Endothelial cell of umbilical vein (primary cell): ENCODE data around the gene SEMA4D. TPM values are rescaled to one million over a fixed set of nuclear protein-coding genes. Genes with fewer than 3 reads are reported as not detected.

Experiments used
- BruUV-seq: library from RNA; stranded (reverse); fragments of 400-500 nt; replicated peaks from 2 replicates; lab custom pipeline; 2021; lab: Mats Ljungman, UMichigan
- CTCF ChIA-PET: fragments of 300-600, 350-600 bp; sonication (Branson Sonifier 250); formaldehyde crosslinking; loops from one replicate; lab custom pipeline; 2021; ENCODE audit warnings: antibody characterized with exemption, inconsistent platforms; lab: Charles Lee
- POLR2A ChIA-PET: fragments of 300-600, 350-600 bp; sonication (Branson Sonifier 250); formaldehyde crosslinking; loops from one replicate; lab custom pipeline; 2021; ENCODE audit warnings: antibody characterized with exemption, inconsistent platforms; lab: Charles Lee
- DNase-seq: peaks from one replicate; pipeline ENCODE4 v3.0.0-alpha.2; 2011; ENCODE audit warnings: low read depth, low spot score
- FAIRE-seq: peaks from 2 replicates; lab custom pipeline; 2011; peaks lifted over from hg19 to GRCh38; lab: Jason Lieb, UNC
- H2AFZ ChIP-seq: 2 replicates; pipeline ENCODE4 v1.6.0; 2012; ENCODE audit warnings: low read depth, low read length, control low read depth, inconsistent platforms
- H3K27ac ChIP-seq: 2 replicates; pipeline ENCODE4 v1.5.1; 2011; ENCODE audit warnings: low read depth, mild to moderate bottlenecking, control low read depth, low read length, moderate library complexity; ENCODE audit not compliant: insufficient read depth
- H3K27me3 ChIP-seq, 2 experiments: 2 replicates each; pipeline versions ENCODE4 v1.6.0 to v1.6.1; 2011; ENCODE audit warnings: low read length in 2 of 2, mixed read lengths in 1 of 2; ENCODE audit not compliant: control insufficient read depth in 2 of 2, insufficient read depth in 2 of 2
- H3K36me3 ChIP-seq, 2 experiments: 2 replicates in 1 of 2; 3 replicates in 1 of 2; pipeline ENCODE4 v1.5.1; 2011; ENCODE audit warnings: low read length in 2 of 2, mild to moderate bottlenecking in 1 of 2, moderate library complexity in 1 of 2; ENCODE audit not compliant: control insufficient read depth in 2 of 2, insufficient read depth in 2 of 2; ENCODE audit errors: extremely low read depth in 1 of 2
- H3K4me1 ChIP-seq: 3 replicates; pipeline ENCODE4 v1.5.1; 2011; ENCODE audit warnings: mild to moderate bottlenecking, low read length; ENCODE audit not compliant: control insufficient read depth, insufficient read depth; ENCODE audit errors: extremely low read depth
- H3K4me2 ChIP-seq: 2 replicates; pipeline ENCODE4 v1.6.1; 2011; ENCODE audit warnings: low read length, control low read depth, mixed read lengths; ENCODE audit not compliant: insufficient read depth
- H3K4me3 ChIP-seq, 3 experiments: fragments of 200-600 bp in 1 of 3; sonication (generic), shearing (Covaris generic) in 1 of 3; replicated peaks in 1 of 3; 2 replicates each; pipeline ENCODE4 v1.5.1; 2011 to 2016; ENCODE audit warnings: control low read depth in 3 of 3, low read length in 3 of 3, mild to moderate bottlenecking in 2 of 3, inconsistent platforms in 1 of 3, low read depth in 1 of 3, moderate library complexity in 1 of 3; ENCODE audit not compliant: insufficient read depth in 1 of 3
- H3K79me2 ChIP-seq: 2 replicates; pipeline ENCODE4 v1.6.0; 2012; ENCODE audit warnings: low read length, inconsistent platforms; ENCODE audit not compliant: control insufficient read depth, insufficient read depth
- H3K9ac ChIP-seq: replicated peaks from 2 replicates; pipeline ENCODE3; 2011; ENCODE audit warnings: low read length, control low read depth; ENCODE audit not compliant: insufficient read depth; ENCODE audit errors: extremely low read depth
- H3K9me1 ChIP-seq: replicated peaks from 3 replicates; pipeline ENCODE4 v1.6.0; 2011; ENCODE audit warnings: mild to moderate bottlenecking, low read length; ENCODE audit not compliant: control insufficient read depth, insufficient read depth; ENCODE audit errors: extremely low read depth
- H3K9me3 ChIP-seq: replicated peaks from 2 replicates; pipeline ENCODE4 v1.5.1; 2012; ENCODE audit warnings: low read length, inconsistent platforms; ENCODE audit not compliant: control insufficient read depth, insufficient read depth
- H4K20me1 ChIP-seq: replicated peaks from 2 replicates; pipeline ENCODE3; 2011; ENCODE audit warnings: mild to moderate bottlenecking, low read length; ENCODE audit not compliant: control insufficient read depth, insufficient read depth; ENCODE audit errors: extremely low read depth
- EZH2 ChIP-seq: IDR thresholded peaks from 2 replicates; pipeline ENCODE4 v1.6.1; 2012; ENCODE audit warnings: borderline replicate concordance, low read depth, mild to moderate bottlenecking, moderate library complexity, low read length, inconsistent platforms; ENCODE audit not compliant: severe bottlenecking
- FOS ChIP-seq: IDR thresholded peaks from 2 replicates; pipeline ENCODE4 v1.6.1; 2011; ENCODE audit warnings: mild to moderate bottlenecking, low read length, moderate library complexity, borderline replicate concordance; ENCODE audit not compliant: insufficient read depth
- MYC ChIP-seq: IDR thresholded peaks from one replicate; pipeline ENCODE4 v1.6.1; 2011; ENCODE audit warnings: mild to moderate bottlenecking, low read depth, low read length
- POLR2AphosphoS5 ChIP-seq: IDR thresholded peaks from 2 replicates; pipeline ENCODE4 v1.6.1; 2012; ENCODE audit warnings: low read depth, mild to moderate bottlenecking, control low read depth, low read length, moderate library complexity; ENCODE audit not compliant: insufficient read depth
- dilution Hi-C: fragments of 300-500 bp; cut with MboI; formaldehyde crosslinking; loops from one replicate; pipeline ENCODE4 v1.15.0; 2019; ENCODE audit warnings: low sequenced_read_pairs; ENCODE audit not compliant: extremely low pct_ligation_motif_present
- intact Hi-C: fragments of 100-400 bp; cut with micrococcal nuclease; formaldehyde crosslinking; loops from one replicate; pipeline ENCODE4 v1.10.0; 2022
- polyA plus RNA-seq, 4 experiments: library from polyadenylated mRNA; depleted of rRNA in 3 of 4; stranded (reverse) in 3 of 4; unstranded in 1 of 4; fragments of >200 nt; gene quantifications; 2 replicates each; pipeline versions ENCODE4 v1.2.1 to v1.2.3, GENCODE V29; 2011 to 2012; ENCODE audit warnings: missing spikeins in 1 of 4
- total RNA-seq: library from RNA; stranded (reverse); gene quantifications from 2 replicates; pipeline ENCODE4 v1.2.3, GENCODE V29; 2021
- TF ChIP-seq, protein P1 (sequence below), 2 donors: IDR thresholded peaks; 1 replicate in 1 of 2; 2 replicates in 1 of 2; pipeline ENCODE4 v1.5.1; 2011; ENCODE audit warnings: low read length in 2 of 2, mild to moderate bottlenecking in 2 of 2, moderate library complexity in 2 of 2, control low read depth in 1 of 2, inconsistent platforms in 1 of 2, low read depth in 1 of 2; ENCODE audit not compliant: insufficient read depth in 1 of 2; ENCODE audit errors: extremely low read depth in 1 of 2

The SEMA4D gene
- total and polyA plus RNA-seq, 2 donors (not counting 3 experiments of a cell fraction or from before 2014, with no cell fraction given), result 3.9 to 15.7 TPM

DNA sequence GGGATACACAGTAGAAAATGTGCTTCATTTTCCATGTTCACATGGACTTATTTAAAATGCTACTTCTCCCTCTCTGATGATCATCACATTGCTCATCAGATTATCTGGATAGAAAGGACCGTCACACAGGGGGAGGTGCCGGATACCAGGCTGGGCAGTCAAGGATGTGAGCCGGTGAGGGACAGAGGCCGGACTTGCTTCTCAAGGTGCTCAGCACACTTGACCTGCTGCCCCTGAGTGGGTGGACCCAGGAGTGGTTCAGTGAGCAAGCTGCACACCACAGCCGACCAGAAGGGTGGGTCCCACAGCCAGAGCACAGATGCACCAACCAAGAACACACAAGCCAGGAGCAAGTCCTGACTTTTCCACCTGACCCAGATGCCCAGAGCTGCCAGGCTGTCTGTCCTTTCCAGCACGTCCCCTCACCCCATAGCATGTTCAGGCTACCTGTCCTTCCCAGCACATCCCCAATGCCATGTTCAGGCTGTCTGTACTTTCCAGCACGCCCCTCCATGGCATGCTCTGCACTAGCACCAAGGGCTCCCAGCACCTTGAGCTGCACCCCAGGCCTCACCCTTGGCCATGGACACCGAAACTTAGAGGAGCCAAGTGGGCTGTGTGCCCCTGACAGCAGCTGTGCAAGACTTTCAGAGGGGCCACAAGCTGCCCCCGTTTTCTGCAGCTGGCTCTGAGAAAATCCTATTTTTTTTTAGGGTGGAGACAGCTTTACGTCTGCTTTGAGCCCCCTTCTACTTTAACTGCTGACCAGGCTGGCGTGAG is 101.8 kb downstream of the SEMA4D start:
- CTCF ChIA-PET, result interaction anchor here (2.0 kb wide), 1 partner anchor 153 kb away, joined by 7 read pairs; no protein-coding TSS in a partner anchor
- no TSS peak for BruUV-seq

More for the DNA sequence above, 101.8 kb downstream of the SEMA4D start:
- no peak overlapping the region for H3K9ac ChIP-seq
- intact Hi-C loops (no loop called here), dilution Hi-C loops (no loop called here)
- POLR2A ChIA-PET, result no interaction called here
- FAIRE-seq (no peak), DNase-seq (no peak)
- no peak overlapping the region for H3K27ac ChIP-seq
- peaks cover 0 to 4% of the 10 kb centered on the region in 2 experiments for H3K36me3 ChIP-seq
- H3K4me3 ChIP-seq, result no peak overlapping the region
- H3K4me1 ChIP-seq, result no peaks in the 10 kb centered on the region
- H4K20me1 ChIP-seq, result no peaks in the 10 kb centered on the region
- H3K4me2 ChIP-seq, result no peak overlapping the region
- TF ChIP-seq MYC (no peak), POLR2AphosphoS5 (no peak), EZH2 (no peak), FOS (no peak)
- TF ChIP-seq, protein P1, sequence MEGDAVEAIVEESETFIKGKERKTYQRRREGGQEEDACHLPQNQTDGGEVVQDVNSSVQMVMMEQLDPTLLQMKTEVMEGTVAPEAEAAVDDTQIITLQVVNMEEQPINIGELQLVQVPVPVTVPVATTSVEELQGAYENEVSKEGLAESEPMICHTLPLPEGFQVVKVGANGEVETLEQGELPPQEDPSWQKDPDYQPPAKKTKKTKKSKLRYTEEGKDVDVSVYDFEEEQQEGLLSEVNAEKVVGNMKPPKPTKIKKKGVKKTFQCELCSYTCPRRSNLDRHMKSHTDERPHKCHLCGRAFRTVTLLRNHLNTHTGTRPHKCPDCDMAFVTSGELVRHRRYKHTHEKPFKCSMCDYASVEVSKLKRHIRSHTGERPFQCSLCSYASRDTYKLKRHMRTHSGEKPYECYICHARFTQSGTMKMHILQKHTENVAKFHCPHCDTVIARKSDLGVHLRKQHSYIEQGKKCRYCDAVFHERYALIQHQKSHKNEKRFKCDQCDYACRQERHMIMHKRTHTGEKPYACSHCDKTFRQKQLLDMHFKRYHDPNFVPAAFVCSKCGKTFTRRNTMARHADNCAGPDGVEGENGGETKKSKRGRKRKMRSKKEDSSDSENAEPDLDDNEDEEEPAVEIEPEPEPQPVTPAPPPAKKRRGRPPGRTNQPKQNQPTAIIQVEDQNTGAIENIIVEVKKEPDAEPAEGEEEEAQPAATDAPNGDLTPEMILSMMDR (IDR thresholded peaks at IDR 0.05; ENCODE audit: extremely low read depth in 1 of 2, insufficient read depth in 1 of 2, low read depth in 1 of 2, low read length in 2 of 2), result no peak
- H2AFZ ChIP-seq, result no peak overlapping the region
- no peaks in the 10 kb centered on the region for H3K9me3 ChIP-seq
- H3K27me3 ChIP-seq, result no peaks in the 10 kb centered on the region
- no peaks in the 10 kb centered on the region for H3K9me1 ChIP-seq
- no peaks in the 10 kb centered on the region for H3K79me2 ChIP-seq
